ENCODE results near the gene SPRR1B. TPM values are rescaled to one million over a fixed set of nuclear protein-coding genes. Genes with fewer than 3 reads are reported as not detected.
"Not testable (repeated sequence)": the region's sequence is repeated elsewhere in the genome, so short reads cannot be mapped to it uniquely, and the experiment has no call there.

Gene SPRR1B
- total and polyA plus RNA-seq, 8 donors: 0.24 to 0.73 TPM; not detected in 6

- H3K4me1 ChIP-seq: no peaks in the 10 kb centered on the region
- no peak for ATAC-seq
- no peak overlapping the region for H3K4me3 ChIP-seq
- no peaks in the 10 kb centered on the region for H3K9me3 ChIP-seq
- intact Hi-C loops (cut with DNase I): no loop called here
- no peak overlapping the region for H3K27ac ChIP-seq
- no peaks in the 10 kb centered on the region for H3K36me3 ChIP-seq
- no peaks in the 10 kb centered on the region for H3K27me3 ChIP-seq
- DNase-seq: no peak
- no peak for TF ChIP-seq CTCF (IDR thresholded peaks at IDR 0.05)
Measured at GRCh38 chr1:153035211-153035610, 4.2 kb downstream of the SPRR1B start.

GRCh38 chr1:153040950-153041631, 10.1 kb downstream of the SPRR1B start, which contains the start of gene SPRR2D:
Gene SPRR2D (minus strand): TSS chr1:153041120. CDS start chr1:153040346, 774 bp downstream.
- peaks cover 0 to 6% of the 10 kb centered on the region in 2 donors for H3K27me3 ChIP-seq
- TF ChIP-seq CTCF (IDR thresholded peaks at IDR 0.05): no peak
- ATAC-seq (no peak), DNase-seq (no peak)
- H3K36me3 ChIP-seq: no peaks in the 10 kb centered on the region
- intact Hi-C loops (cut with DNase I): no loop called here
- H3K9me3 ChIP-seq: no peaks in the 10 kb centered on the region
- no peaks in the 10 kb centered on the region for H3K4me1 ChIP-seq
- no peak within 1 kb of the TSS for H3K4me3 ChIP-seq
- no peak within 1 kb of the TSS for H3K27ac ChIP-seq

- H3K4me3 ChIP-seq: no peak overlapping the region
- DNase-seq (no peak), ATAC-seq (no peak)
- H3K9me3 ChIP-seq: no peaks in the 10 kb centered on the region
- H3K36me3 ChIP-seq: no peaks in the 10 kb centered on the region
- intact Hi-C loops (cut with DNase I): no loop called here
- H3K4me1 ChIP-seq: no peaks in the 10 kb centered on the region
- no peak overlapping the region for H3K27ac ChIP-seq
- no peak for TF ChIP-seq CTCF (IDR thresholded peaks at IDR 0.05)
- H3K27me3 ChIP-seq: peaks cover 0 to 7% of the 10 kb centered on the region in 2 donors
Measured at GRCh38 chr1:153049211-153049610, 18.2 kb downstream of the SPRR1B start.

GRCh38 chr1:153056111-153056510, 25.1 kb downstream of the SPRR1B start:
- H3K4me3 ChIP-seq; intact Hi-C loops (cut with DNase I); H3K27ac ChIP-seq; H3K36me3 ChIP-seq; H3K4me1 ChIP-seq; H3K27me3 ChIP-seq; H3K9me3 ChIP-seq; DNase-seq; ATAC-seq: not testable (repeated sequence)

- Histone ChIP-seq H3K4me3 (no peak within 1 kb of the TSS), H3K36me3 (no peaks in the 10 kb centered on the region), H3K27ac (no peak within 1 kb of the TSS), H3K4me1 (no peaks in the 10 kb centered on the region), H3K9me3 (no peaks in the 10 kb centered on the region), H3K27me3 (peaks cover 0 to 6% of the 10 kb centered on the region in 2 donors)
- no peak for TF ChIP-seq CTCF (IDR thresholded peaks at IDR 0.05)
- ATAC-seq (no peak), DNase-seq (no peak)
- intact Hi-C loops (cut with DNase I): no loop called here
Measured at GRCh38 chr1:153057375-153057774, 26.4 kb downstream of the SPRR1B start, which contains the start of gene SPRR2A. Gene SPRR2A (minus strand): TSS chr1:153057512. CDS start chr1:153056735, 777 bp downstream.

- Histone ChIP-seq H3K4me1 (no peaks in the 10 kb centered on the region), H3K27me3 (peaks cover 0 to 6% of the 10 kb centered on the region in 2 donors), H3K4me3 (no peak overlapping the region), H3K9me3 (no peaks in the 10 kb centered on the region), H3K27ac (no peak overlapping the region), H3K36me3 (no peaks in the 10 kb centered on the region)
- DNase-seq (no peak), ATAC-seq (no peak)
- TF ChIP-seq CTCF (IDR thresholded peaks at IDR 0.05): no peak
- intact Hi-C loops (cut with DNase I): no loop called here
Measured at GRCh38 chr1:153058154-153058553, 27.2 kb downstream of the SPRR1B start.

Data from left lung (tissue), 10 donors.